PC-9 (cell line): ENCODE results near the gene PPARGC1A. TPM values are rescaled to one million over a fixed set of nuclear protein-coding genes. Genes with fewer than 3 reads are reported as not detected.

ENCODE experiments used
- BruUV-seq: library from RNA; stranded (reverse); fragments of 400-500 nt; replicated peaks from 2 replicates; lab custom pipeline; 2021; lab: Mats Ljungman, UMichigan
- CTCF ChIA-PET: fragments of 300-600 bp; sonication (Branson Sonifier 250); formaldehyde crosslinking; loops from one replicate; lab custom pipeline; 2022; ENCODE audit warnings: antibody characterized with exemption; lab: Charles Lee
- POLR2A ChIA-PET: fragments of 300-600 bp; sonication (Branson Sonifier 250); formaldehyde crosslinking; loops from one replicate; lab custom pipeline; 2022; ENCODE audit warnings: antibody characterized with exemption; ENCODE audit not compliant: unreplicated experiment; lab: Charles Lee
- DNase-seq, 2 experiments: peaks; one replicate each; pipeline versions ENCODE4 v3.0.0 to v3.0.0-alpha.2; 2015 to 2022; ENCODE audit warnings: mixed read lengths in 1 of 2
- H2AFZ ChIP-seq: fragments of 200-600 bp; sonication (generic); 2 replicates; pipeline ENCODE4 v1.8.1; 2017; ENCODE audit warnings: antibody characterized with exemption
- H3F3A ChIP-seq: fragments of 200-600 bp; sonication (generic); 2 replicates; pipeline ENCODE4 v1.8.1; 2017; ENCODE audit warnings: antibody characterized with exemption, mild to moderate bottlenecking, low read depth; ENCODE audit not compliant: insufficient read depth
- H3K27ac ChIP-seq: fragments of 200-600 bp; sonication (generic); 2 replicates; pipeline ENCODE4 v1.6.1; 2016; ENCODE audit warnings: mixed run types
- H3K27me3 ChIP-seq: fragments of 200-600 bp; sonication (generic); 2 replicates; pipeline ENCODE4 v1.6.1; 2016; ENCODE audit warnings: low read depth, mixed run types; ENCODE audit not compliant: insufficient read depth
- H3K36me3 ChIP-seq: fragments of 200-600 bp; sonication (generic); 2 replicates; pipeline ENCODE4 v1.6.1; 2016; ENCODE audit warnings: low read depth, mixed run types
- H3K4me1 ChIP-seq: fragments of 200-600 bp; sonication (generic); replicated peaks from 2 replicates; pipeline ENCODE4 v1.6.1; 2016; ENCODE audit warnings: mixed run types; ENCODE audit not compliant: insufficient read depth
- H3K4me2 ChIP-seq: fragments of 200-600 bp; sonication (generic); 2 replicates; pipeline ENCODE4 v1.6.1; 2017; ENCODE audit warnings: mixed run types
- H3K4me3 ChIP-seq: fragments of 200-600 bp; sonication (generic); 2 replicates; pipeline ENCODE4 v1.6.1; 2016; ENCODE audit warnings: mixed run types
- H3K79me2 ChIP-seq: fragments of 200-600 bp; sonication (generic); 2 replicates; pipeline ENCODE4 v1.6.1; 2017; ENCODE audit warnings: low read depth, mixed run types
- H3K9me2 ChIP-seq: fragments of 200-600 bp; sonication (generic); 2 replicates; pipeline ENCODE4 v1.8.1; 2017; ENCODE audit warnings: mild to moderate bottlenecking; ENCODE audit not compliant: insufficient read depth
- H3K9me3 ChIP-seq: fragments of 200-600 bp; sonication (generic); 2 replicates; pipeline ENCODE4 v1.8.1; 2016; ENCODE audit warnings: low read depth; ENCODE audit not compliant: insufficient read depth
- H4K20me1 ChIP-seq: fragments of 200-600 bp; sonication (generic); 2 replicates; pipeline ENCODE4 v1.8.1; 2017; ENCODE audit not compliant: insufficient read depth
- CTCF ChIP-seq: fragments of 200-600 bp; sonication (generic); conservative IDR thresholded peaks from 2 replicates; pipeline ENCODE4 v1.6.1; 2017; ENCODE audit warnings: mixed run types, antibody characterized with exemption, mild to moderate bottlenecking, moderate library complexity
- EZH2 ChIP-seq: fragments of 200-600 bp; sonication (generic); IDR thresholded peaks from 2 replicates; pipeline ENCODE4 v1.8.0; 2017; ENCODE audit warnings: antibody characterized with exemption, low read depth
- intact Hi-C: fragments of 100-400 bp; cut with micrococcal nuclease; formaldehyde crosslinking; loops from one replicate; pipeline ENCODE4 v1.10.0; 2022; ENCODE audit not compliant: unreplicated experiment
- total RNA-seq: library from RNA; stranded (reverse); gene quantifications from 2 replicates; pipeline ENCODE4 v1.2.3, GENCODE V29; 2021

PPARGC1A gene
- total RNA-seq, 1 experiment from 2014 or later = not detected

- Histone ChIP-seq H3K9me3 (no peaks in the 10 kb centered on the region), H3K27me3 (no peaks in the 10 kb centered on the region), H3K36me3 (no peaks in the 10 kb centered on the region), H3K79me2 (no peaks in the 10 kb centered on the region), H3K4me3 (no peak overlapping the region), H3K4me1 (no peaks in the 10 kb centered on the region), H4K20me1 (no peaks in the 10 kb centered on the region), H2AFZ (no peak overlapping the region), H3F3A (no peaks in the 10 kb centered on the region), H3K4me2 (no peak overlapping the region), H3K27ac (no peak overlapping the region), H3K9me2 (no peaks in the 10 kb centered on the region)
- POLR2A ChIA-PET = no interaction called here
- TF ChIP-seq CTCF = no peak
- TF ChIP-seq EZH2 = no peak
- BruUV-seq = no TSS peak
- DNase-seq = no peak
- CTCF ChIA-PET = interaction anchor here (0.6 kb wide), 1 partner anchor 45 kb away, joined by 4 read pairs; no protein-coding TSS in a partner anchor
- intact Hi-C loops = no loop called here
These were observed 33.2 kb downstream of the PPARGC1A start for GRCh38 chr4:23856630-23857029.

GRCh38 chr4:23855912-23856605 is 33.8 kb downstream of the PPARGC1A start:
- H4K20me1 ChIP-seq = no peaks in the 10 kb centered on the region
- ChIA-PET CTCF (no interaction called here), POLR2A (no interaction called here)
- H3K36me3 ChIP-seq = no peaks in the 10 kb centered on the region
- H3K4me3 ChIP-seq = no peak overlapping the region
- no TSS peak for BruUV-seq
- no peak overlapping the region for H3K27ac ChIP-seq
- intact Hi-C loops = no loop called here
- no peaks in the 10 kb centered on the region for H3K9me2 ChIP-seq
- TF ChIP-seq CTCF (no peak), EZH2 (no peak)
- no peaks in the 10 kb centered on the region for H3K27me3 ChIP-seq
- H3K9me3 ChIP-seq = no peaks in the 10 kb centered on the region
- H3K4me1 ChIP-seq = no peaks in the 10 kb centered on the region
- H2AFZ ChIP-seq = no peak overlapping the region
- H3K79me2 ChIP-seq = no peaks in the 10 kb centered on the region
- H3F3A ChIP-seq = no peaks in the 10 kb centered on the region
- no peak overlapping the region for H3K4me2 ChIP-seq
- no peak for DNase-seq

- POLR2A ChIA-PET = no interaction called here
- H3K27me3 ChIP-seq = no peaks in the 10 kb centered on the region
- CTCF ChIA-PET = no interaction called here
- no TSS peak for BruUV-seq
- H3K4me3 ChIP-seq = no peak overlapping the region
- H3K27ac ChIP-seq = no peak overlapping the region
- no peaks in the 10 kb centered on the region for H3K36me3 ChIP-seq
- intact Hi-C loops = no loop called here
- H3F3A ChIP-seq = no peaks in the 10 kb centered on the region
- no peaks in the 10 kb centered on the region for H3K79me2 ChIP-seq
- H3K4me2 ChIP-seq = no peak overlapping the region
- DNase-seq = no peak
- no peaks in the 10 kb centered on the region for H3K9me3 ChIP-seq
- TF ChIP-seq EZH2 (no peak), CTCF (no peak)
- no peaks in the 10 kb centered on the region for H3K4me1 ChIP-seq
- H3K9me2 ChIP-seq = no peaks in the 10 kb centered on the region
- no peaks in the 10 kb centered on the region for H4K20me1 ChIP-seq
- H2AFZ ChIP-seq = no peak overlapping the region
These were observed 35.7 kb downstream of the PPARGC1A start for GRCh38 chr4:23853986-23854660.
